ENCODE measurements around the gene DUS4L. TPM values are rescaled to one million over a fixed set of nuclear protein-coding genes. Genes with fewer than 3 reads are reported as not detected.

The DUS4L gene
- total RNA-seq, 2 experiments from 2014 or later = 10.8 to 12.3 TPM

DNA sequence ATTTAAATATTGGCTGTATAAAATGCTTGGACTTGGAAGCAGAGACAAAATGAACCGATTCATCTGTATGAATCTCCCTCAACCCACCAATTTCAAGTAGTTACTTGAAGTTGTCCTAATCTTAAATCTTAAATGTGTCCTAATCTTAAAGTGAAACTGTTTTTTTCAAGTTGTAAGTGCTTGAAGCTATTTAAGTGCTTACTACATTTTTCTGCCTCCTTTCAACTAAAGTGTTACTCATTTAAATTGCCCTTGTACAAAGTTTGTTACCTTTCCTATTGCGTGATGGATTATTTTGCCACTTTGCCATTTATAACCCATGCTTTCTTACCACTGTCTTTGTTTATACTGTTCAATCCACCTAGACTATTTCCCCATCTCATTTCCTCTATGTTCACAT, 19.1 kb downstream of the DUS4L start:
- Mint-ChIP-seq H3K27ac (no peak overlapping the region), H3K36me3 (ENCODE audit: low read depth) (peaks cover 13% of the 10 kb centered on the region), H3K9me3 (no peaks in the 10 kb centered on the region), H3K27me3 (ENCODE audit: low read depth) (no peaks in the 10 kb centered on the region), H3K4me3 (no peak overlapping the region), H3K4me1 (ENCODE audit: low read depth) (peaks cover 21% of the 10 kb centered on the region)
- intact Hi-C loops (cut with micrococcal nuclease) = loop anchor here (5.0 kb wide), 1 partner anchor 294 kb away; no protein-coding TSS in a partner anchor
- no peak for DNase-seq
- CTCF ChIA-PET = no interaction called here

GRCh38 chr7:107584716-107585115, 20.9 kb downstream of the DUS4L start:
- CTCF ChIA-PET = interaction anchor here (0.5 kb wide), 1 partner anchor 190 kb away, joined by 3 read pairs; no protein-coding TSS in a partner anchor
- DNase-seq = no peak
- Mint-ChIP-seq H3K27ac (no peak overlapping the region), H3K9me3 (no peaks in the 10 kb centered on the region), H3K36me3 (ENCODE audit: low read depth) (peaks cover 14% of the 10 kb centered on the region), H3K4me3 (no peak overlapping the region), H3K27me3 (ENCODE audit: low read depth) (no peaks in the 10 kb centered on the region), H3K4me1 (ENCODE audit: low read depth) (peaks cover 15% of the 10 kb centered on the region)
- intact Hi-C loops (cut with micrococcal nuclease) = loop anchor here (5.0 kb wide), 1 partner anchor 293 kb away; no protein-coding TSS in a partner anchor

DNA sequence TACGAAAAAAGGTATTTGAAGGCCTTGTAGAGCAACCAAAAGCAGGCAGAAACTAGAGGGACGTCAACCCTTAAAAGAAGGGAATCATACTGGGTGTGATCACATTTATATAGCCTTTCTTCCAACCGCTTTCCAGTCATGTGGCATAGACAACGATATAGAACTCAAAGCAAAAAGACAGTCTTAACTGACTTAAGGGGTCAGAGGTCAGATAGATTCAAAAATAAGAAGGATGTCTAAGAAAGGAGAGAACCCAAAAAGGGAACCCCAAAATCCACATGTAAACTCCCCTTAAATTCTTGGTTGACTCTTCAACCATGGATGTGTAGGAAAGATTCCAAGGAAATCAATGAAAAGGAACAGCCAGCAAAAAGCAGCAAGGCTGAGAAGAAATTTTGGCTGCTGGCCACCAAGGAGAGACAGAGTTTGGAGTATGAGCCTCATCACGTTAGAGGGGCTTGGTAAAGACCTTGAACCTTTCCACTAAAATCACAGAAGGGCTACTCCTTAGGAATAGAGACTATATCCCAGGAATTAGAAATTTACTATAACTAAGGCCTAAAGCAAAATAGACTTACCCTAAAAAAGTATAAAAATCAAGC, 24.9 kb downstream of the DUS4L start:
- Mint-ChIP-seq H3K27ac (no peak overlapping the region), H3K27me3 (ENCODE audit: low read depth) (no peaks in the 10 kb centered on the region), H3K9me3 (no peaks in the 10 kb centered on the region), H3K4me3 (no peak overlapping the region), H3K4me1 (ENCODE audit: low read depth) (no peaks in the 10 kb centered on the region), H3K36me3 (ENCODE audit: low read depth) (peaks cover 14% of the 10 kb centered on the region)
- no peak for DNase-seq
- intact Hi-C loops (cut with micrococcal nuclease) = no loop called here
- CTCF ChIA-PET = no interaction called here

DNA sequence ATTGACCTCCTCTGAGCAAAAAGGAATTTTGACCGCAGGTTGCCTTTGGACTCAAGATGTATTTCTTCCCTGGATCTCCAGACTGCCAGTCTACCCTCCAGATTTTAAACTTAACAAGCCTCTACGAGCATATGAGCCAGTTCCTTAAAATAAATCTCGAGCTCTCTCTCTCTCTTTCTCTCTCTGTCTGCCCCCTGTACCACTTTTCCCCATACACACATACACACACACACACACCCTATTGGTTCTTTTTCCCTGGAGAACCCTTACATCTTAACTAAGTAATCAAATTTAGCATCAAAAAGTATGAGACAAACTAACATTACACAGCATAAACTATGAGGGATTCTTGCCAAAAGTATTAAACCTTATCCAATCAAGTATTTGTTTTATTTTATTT, 27.6 kb downstream of the DUS4L start:
- Mint-ChIP-seq H3K36me3 (ENCODE audit: low read depth) (peaks cover 5% of the 10 kb centered on the region), H3K4me3 (no peak overlapping the region), H3K4me1 (ENCODE audit: low read depth) (no peaks in the 10 kb centered on the region), H3K27me3 (ENCODE audit: low read depth) (no peaks in the 10 kb centered on the region), H3K9me3 (no peaks in the 10 kb centered on the region), H3K27ac (no peak overlapping the region)
- intact Hi-C loops (cut with micrococcal nuclease) = no loop called here
- no peak for DNase-seq
- CTCF ChIA-PET = no interaction called here

- no peak overlapping the region for H3K4me3 Mint-ChIP-seq
- DNase-seq = no peak
- H3K27ac Mint-ChIP-seq = no peak overlapping the region
- no peaks in the 10 kb centered on the region for H3K27me3 Mint-ChIP-seq (ENCODE audit: low read depth)
- peaks cover 7% of the 10 kb centered on the region for H3K36me3 Mint-ChIP-seq (ENCODE audit: low read depth)
- H3K4me1 Mint-ChIP-seq (ENCODE audit: low read depth) = no peaks in the 10 kb centered on the region
- CTCF ChIA-PET = no interaction called here
- intact Hi-C loops (cut with micrococcal nuclease) = no loop called here
- no peaks in the 10 kb centered on the region for H3K9me3 Mint-ChIP-seq
These were observed 28.7 kb downstream of the DUS4L start for GRCh38 chr7:107592361-107593024.

DNA sequence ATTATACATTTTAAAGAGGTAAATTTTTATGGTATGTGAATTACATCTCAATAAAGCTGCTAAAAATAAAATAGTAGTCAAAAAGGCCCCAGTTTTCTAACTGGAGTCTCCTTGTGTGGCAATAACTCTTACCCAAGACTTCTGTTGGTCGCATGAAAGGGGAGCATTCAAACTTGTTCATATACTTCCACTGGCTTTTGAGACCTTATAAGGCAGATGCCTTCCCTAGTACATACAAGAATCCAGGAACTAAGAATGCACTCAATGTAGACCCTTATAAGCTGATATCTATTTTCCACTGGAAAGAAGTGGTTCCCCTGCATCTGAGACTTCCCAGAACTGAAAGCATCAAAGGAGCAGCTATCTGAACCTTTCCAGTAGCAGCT, 29.2 kb downstream of the DUS4L start:
- no peak for DNase-seq
- intact Hi-C loops (cut with micrococcal nuclease) = no loop called here
- CTCF ChIA-PET = no interaction called here
- Mint-ChIP-seq H3K36me3 (ENCODE audit: low read depth) (peaks cover 7% of the 10 kb centered on the region), H3K27me3 (ENCODE audit: low read depth) (no peaks in the 10 kb centered on the region), H3K4me3 (no peak overlapping the region), H3K4me1 (ENCODE audit: low read depth) (no peaks in the 10 kb centered on the region), H3K9me3 (no peaks in the 10 kb centered on the region), H3K27ac (no peak overlapping the region)

DNA sequence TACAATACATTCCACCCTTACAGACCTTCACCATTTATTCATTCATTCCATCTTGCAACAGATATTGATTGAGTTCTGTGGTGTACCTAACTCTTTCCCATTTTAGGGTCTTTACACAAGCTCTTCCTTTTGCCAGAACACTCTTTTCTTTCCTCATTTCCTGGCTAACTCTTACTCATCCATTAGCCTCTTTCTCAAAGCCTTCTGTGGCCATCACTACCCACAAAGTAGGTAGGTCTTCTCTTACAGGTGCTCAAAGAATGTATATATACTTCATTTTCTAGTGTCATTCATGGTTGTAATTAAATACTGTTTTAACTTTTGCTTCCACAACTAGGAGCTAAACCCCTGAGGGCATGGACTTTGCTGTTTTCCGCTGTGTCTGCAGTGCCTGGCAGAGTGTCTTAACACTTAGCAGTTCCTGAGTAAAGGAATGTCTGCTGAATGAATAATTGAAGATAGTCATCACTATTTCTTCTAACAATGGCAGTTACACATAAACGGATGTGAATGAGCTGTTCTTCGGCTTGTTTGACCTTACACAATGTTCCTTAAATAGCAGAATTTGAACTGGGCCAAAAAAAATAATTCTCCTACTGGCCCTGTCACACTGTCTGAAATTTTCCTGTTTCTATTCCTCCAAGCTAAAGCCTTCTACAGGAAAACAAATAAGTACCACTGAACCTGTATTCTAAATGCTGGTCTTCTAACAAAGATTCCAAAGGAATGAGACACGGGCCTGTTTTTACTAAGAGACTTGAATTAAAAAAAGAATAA, 31.4 kb downstream of the DUS4L start:
- Mint-ChIP-seq H3K27me3 (ENCODE audit: low read depth) (no peaks in the 10 kb centered on the region), H3K4me1 (ENCODE audit: low read depth) (no peaks in the 10 kb centered on the region), H3K36me3 (ENCODE audit: low read depth) (peaks cover 6% of the 10 kb centered on the region), H3K4me3 (no peak overlapping the region), H3K9me3 (no peaks in the 10 kb centered on the region), H3K27ac (no peak overlapping the region)
- DNase-seq = no peak
- intact Hi-C loops (cut with micrococcal nuclease) = no loop called here
- CTCF ChIA-PET = no interaction called here

DNA sequence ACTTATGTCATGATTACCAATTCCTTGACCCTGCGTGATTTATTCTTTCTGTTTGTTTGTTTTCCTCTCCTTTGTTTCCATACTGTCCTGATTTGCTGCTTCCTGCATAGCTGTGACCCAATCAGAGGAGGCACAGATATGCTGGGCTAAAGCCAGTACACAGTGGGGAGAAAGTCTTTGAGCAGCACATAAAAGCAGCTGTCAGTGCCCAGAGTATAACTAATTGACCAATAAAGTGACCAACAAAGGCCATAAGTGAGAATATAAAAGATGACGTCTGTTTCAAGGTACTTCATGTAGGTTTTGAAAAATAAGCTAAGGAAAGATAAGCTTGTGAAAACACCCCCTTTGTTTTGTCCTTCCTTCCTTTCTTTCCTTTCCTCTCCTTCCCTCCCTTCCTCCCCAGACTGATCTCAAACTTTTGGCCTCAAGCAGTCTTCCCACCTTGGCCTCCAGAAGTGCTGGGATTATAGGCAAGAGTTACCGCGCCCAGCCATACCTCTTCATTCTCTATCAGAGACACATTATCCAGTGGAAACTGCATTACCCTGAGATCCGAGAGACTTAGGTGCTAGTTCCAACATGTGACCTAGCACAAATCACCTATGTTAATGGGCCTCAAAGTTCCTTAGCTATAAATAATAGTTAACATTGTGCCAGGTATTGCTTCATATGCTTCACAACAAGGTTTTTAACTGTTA, 33.3 kb downstream of the DUS4L start:
- intact Hi-C loops (cut with micrococcal nuclease) = no loop called here
- H3K4me1 Mint-ChIP-seq (ENCODE audit: low read depth) = no peaks in the 10 kb centered on the region
- no peaks in the 10 kb centered on the region for H3K27me3 Mint-ChIP-seq (ENCODE audit: low read depth)
- no peak overlapping the region for H3K27ac Mint-ChIP-seq
- no peak for DNase-seq
- H3K4me3 Mint-ChIP-seq = no peak overlapping the region
- CTCF ChIA-PET = no interaction called here
- H3K36me3 Mint-ChIP-seq (ENCODE audit: low read depth) = peaks cover 11% of the 10 kb centered on the region
- no peaks in the 10 kb centered on the region for H3K9me3 Mint-ChIP-seq

DNA sequence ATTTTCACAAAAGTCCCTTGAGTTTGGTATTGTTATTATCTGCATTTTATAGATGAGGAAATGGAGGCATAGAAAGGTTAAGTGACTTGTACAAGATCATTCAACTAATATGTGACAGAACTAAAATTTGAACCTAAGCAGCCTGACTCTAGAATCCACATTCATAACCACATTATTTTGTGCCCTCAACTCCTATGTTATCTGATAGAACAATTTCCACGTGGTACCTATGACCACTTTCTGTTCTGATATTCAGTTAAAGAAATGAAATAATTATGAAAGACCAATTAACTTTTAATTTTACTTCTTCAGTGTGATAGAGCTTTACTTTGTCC, 33.8 kb downstream of the DUS4L start:
- Mint-ChIP-seq H3K4me3 (no peak overlapping the region), H3K9me3 (no peaks in the 10 kb centered on the region), H3K36me3 (ENCODE audit: low read depth) (peaks cover 11% of the 10 kb centered on the region), H3K4me1 (ENCODE audit: low read depth) (no peaks in the 10 kb centered on the region), H3K27me3 (ENCODE audit: low read depth) (no peaks in the 10 kb centered on the region), H3K27ac (no peak overlapping the region)
- no peak for DNase-seq
- intact Hi-C loops (cut with micrococcal nuclease) = no loop called here
- CTCF ChIA-PET = no interaction called here

GRCh38 chr7:107597953-107598352, 34.2 kb downstream of the DUS4L start:
- no peaks in the 10 kb centered on the region for H3K4me1 Mint-ChIP-seq (ENCODE audit: low read depth)
- H3K36me3 Mint-ChIP-seq (ENCODE audit: low read depth) = peaks cover 11% of the 10 kb centered on the region
- intact Hi-C loops (cut with micrococcal nuclease) = no loop called here
- CTCF ChIA-PET = no interaction called here
- H3K27ac Mint-ChIP-seq = no peak overlapping the region
- DNase-seq = no peak
- H3K27me3 Mint-ChIP-seq (ENCODE audit: low read depth) = no peaks in the 10 kb centered on the region
- no peaks in the 10 kb centered on the region for H3K9me3 Mint-ChIP-seq
- H3K4me3 Mint-ChIP-seq = no peak overlapping the region

DNA sequence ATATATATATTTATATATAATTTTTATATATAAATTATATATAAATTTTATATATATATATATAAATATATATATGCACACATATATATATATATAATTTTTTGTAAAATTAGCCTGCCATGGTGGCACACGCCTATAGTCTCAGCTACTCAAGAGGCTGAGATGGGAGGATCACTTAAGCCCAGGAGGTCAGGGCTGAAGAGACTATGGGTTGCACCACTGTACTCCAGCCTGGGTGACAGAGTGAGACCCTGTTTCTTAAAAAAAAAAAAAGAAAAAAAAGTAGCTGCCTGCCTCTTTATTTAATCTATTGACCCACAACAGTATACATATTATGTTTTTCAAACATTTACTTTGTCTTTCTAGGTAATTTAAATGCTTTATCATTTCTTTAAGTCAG, 35.5 kb downstream of the DUS4L start:
- H3K4me1 Mint-ChIP-seq (ENCODE audit: low read depth) = no peaks in the 10 kb centered on the region
- peaks cover 13% of the 10 kb centered on the region for H3K36me3 Mint-ChIP-seq (ENCODE audit: low read depth)
- H3K9me3 Mint-ChIP-seq = no peaks in the 10 kb centered on the region
- no peak overlapping the region for H3K27ac Mint-ChIP-seq
- H3K27me3 Mint-ChIP-seq (ENCODE audit: low read depth) = no peaks in the 10 kb centered on the region
- intact Hi-C loops (cut with micrococcal nuclease) = no loop called here
- CTCF ChIA-PET = no interaction called here
- DNase-seq = no peak
- H3K4me3 Mint-ChIP-seq = no peak overlapping the region

GRCh38 chr7:107600816-107601215, 37.0 kb downstream of the DUS4L start:
- Mint-ChIP-seq H3K9me3 (no peaks in the 10 kb centered on the region), H3K4me3 (no peak overlapping the region), H3K36me3 (ENCODE audit: low read depth) (peaks cover 9% of the 10 kb centered on the region), H3K27me3 (ENCODE audit: low read depth) (no peaks in the 10 kb centered on the region), H3K4me1 (ENCODE audit: low read depth) (no peaks in the 10 kb centered on the region), H3K27ac (no peak overlapping the region)
- no peak for DNase-seq
- intact Hi-C loops (cut with micrococcal nuclease) = no loop called here
- CTCF ChIA-PET = no interaction called here
